GM21526 (cell line): ENCODE data around the gene CCDC127.

Experiments
- ATAC-seq: cut with Tn5 transposase; IDR thresholded peaks from one replicate; pipeline ENCODE4 v1.9.1; 2021; ENCODE audit warnings: moderate library complexity; ENCODE audit not compliant: unreplicated experiment, low FRiP score

CCDC127 gene

DNA sequence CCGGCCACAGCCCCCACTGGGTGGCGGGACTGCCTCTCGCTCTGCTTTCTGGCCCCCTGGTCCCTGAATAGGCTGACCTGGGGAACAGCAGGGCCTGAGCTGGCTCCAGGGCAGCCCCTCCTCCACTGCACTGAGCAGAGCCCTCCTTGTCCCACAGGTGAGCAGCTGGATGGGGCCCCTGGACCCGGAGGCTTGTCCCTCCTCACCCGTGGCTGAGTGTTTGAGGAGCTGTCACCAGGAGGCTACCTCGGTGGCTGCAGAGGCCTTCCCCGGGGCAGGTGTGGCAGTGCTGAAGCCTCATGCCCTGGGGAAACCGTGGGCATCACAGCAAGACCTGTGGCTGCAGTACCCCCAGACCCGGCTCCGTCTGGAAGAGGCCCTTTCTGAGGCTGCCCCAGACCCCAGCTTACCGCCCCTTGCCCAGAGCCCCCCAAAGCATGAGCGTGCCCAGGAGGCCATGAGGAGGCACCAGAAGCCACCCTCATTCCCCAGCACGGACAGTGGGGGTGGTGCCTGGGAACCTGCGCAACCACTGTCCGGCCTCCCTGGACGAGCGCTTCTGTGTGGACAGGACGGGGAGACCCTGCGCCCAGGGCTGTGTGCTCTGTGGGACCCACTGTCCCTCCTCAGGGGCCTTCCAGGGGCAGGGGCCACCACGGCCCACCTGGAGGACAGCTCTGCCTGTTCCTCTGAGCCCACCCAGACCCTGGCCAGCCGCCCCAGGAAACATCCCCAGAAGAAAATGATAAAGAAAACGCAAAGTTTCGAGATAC, 55.2 kb downstream of the CCDC127 start:
- no peak for ATAC-seq

- ATAC-seq = no peak
These were observed 55.8 kb downstream of the CCDC127 start for GRCh38 chr5:162190-162564.

DNA sequence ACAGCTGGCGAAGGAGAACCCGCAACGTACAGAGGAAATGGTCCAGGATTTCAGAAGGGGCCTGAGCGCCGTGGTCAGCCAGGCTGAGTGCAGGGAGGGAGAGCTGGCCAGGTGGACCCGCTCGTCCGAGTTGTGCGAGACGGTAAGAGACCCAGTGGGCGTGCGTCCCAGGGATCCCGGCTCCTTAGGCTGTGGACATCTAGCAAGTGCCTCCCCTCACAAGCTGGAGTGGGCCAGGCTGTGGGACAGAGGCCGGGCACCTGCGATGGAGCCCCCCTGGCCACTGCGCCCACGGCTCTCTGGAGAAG, 56.2 kb downstream of the CCDC127 start:
- ATAC-seq = no peak

DNA sequence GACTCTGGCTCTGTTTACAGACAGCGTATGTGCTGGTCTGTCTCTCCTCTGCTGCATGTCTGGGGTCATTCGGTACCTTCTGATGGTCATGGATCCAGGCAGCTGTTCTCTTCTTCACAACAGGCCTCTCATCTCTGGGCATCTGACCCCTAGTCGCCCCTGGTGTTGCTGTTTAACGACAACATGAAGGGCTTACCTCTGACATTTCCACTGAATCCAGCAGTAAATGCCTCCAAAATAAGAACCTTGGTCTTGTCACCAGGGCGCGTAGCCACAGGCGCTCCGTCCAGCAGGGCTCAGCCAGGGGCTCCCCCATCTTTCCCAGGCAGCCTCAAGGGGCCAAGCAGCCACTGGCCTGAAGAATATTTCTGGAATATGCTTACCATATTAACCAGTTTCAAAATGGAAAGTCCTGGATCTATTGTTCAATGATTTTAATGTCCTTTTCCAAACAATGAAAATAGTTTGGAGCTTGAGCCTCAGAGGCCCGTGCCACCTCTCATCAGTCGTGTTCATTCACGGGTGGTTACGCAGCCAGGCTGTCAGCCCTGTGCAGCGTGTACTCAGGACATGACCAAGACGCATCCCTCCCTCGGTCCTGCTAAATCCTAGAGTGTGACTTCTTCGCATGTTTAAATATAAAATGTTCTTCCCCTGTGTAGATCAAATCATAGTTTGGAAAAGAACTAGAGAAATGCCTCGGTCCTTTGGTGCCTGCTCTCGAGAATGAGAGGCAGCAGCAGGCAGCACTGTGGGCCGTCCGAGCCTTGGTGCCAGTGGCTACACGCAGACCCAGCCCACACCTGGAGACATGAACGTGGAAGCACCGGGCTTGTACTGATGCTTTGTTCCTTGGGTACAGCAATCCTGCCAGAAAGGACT, 56.8 kb downstream of the CCDC127 start:
- ATAC-seq = no peak

DNA sequence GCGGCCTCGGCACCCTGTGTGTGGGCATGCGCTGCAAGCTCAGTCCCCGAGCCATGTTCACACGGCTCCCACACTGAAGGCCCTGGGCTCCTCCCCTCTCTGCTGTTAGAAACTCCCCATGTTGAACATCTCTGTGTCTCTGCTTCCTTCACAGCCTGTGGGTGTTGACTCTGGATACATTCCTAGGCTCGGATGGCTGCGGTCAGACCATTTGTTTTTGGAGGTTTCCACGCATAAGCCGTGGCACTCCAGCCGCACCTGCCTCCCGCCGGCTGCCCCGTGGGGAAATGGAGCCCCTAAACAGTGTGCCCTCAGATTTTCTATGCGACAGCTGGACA, 57.8 kb downstream of the CCDC127 start:
- no peak for ATAC-seq

DNA sequence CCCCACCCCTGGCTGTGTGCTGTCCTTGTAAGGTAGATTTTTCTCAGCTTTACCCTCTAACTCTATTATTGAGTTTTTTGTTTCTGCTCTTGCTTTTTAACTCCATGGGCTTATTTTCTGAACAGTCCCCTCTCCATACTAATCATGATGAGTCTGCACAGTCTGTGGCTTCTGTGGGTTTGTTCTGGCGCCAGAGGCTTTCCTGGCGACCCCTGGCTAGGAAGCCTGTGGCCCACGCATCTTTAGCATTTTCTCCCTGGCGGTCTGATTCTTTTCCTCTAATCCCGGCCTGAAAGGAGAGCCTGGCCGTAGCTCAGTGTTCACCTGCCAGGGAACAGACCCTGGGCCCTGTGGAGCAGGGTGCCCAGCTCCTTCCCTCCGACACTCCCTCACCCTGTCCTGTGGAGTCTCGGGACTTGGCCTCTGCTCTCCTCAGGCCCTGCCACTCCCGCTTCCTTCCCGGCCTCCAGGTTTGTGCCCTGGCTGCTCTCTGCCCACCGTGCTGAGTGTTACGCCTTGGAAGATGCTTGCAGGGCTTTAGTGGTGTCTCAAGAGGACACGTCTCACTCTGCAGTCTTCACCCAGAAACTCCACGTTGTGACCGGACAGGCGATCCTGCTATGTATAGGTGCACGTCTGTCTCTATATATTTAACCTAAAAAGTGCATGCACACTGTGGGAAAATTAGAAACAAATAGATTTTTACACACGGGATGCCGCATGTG, 58.3 kb downstream of the CCDC127 start:
- ATAC-seq = no peak

DNA sequence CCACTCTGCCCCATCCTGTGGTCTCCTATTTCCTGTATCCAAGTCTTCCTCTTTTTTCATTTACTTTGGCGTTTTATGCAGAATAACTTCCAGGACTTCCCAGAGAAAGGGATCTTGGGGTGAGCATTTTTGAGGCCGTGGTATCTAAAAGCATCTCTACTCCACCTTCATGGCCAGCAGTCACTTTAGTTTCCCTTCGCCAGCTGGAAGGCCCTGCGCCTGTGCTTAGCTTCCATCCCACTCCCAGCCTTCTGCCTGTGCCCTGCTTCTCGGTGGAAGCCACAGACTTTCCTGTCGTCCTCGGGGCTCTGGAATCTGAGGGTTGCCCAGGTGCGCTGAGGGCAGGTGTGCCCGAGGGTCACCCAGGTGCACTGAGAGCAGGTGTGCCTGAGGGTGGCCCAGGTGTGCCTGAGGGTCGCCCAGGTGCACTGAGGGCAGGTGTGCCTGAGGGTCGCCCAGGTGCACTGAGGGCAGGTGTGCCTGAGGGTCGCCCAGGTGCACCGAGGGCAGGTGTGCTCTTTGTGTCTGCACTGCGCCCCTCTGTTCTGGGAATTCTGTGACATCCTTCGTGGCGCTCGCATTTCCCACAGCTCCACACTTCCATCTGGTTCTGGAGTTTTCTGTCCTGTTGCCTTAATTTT, 59.0 kb downstream of the CCDC127 start:
- no peak for ATAC-seq

- ATAC-seq = no peak
These were observed 60.2 kb downstream of the CCDC127 start for GRCh38 chr5:157801-158200.

DNA sequence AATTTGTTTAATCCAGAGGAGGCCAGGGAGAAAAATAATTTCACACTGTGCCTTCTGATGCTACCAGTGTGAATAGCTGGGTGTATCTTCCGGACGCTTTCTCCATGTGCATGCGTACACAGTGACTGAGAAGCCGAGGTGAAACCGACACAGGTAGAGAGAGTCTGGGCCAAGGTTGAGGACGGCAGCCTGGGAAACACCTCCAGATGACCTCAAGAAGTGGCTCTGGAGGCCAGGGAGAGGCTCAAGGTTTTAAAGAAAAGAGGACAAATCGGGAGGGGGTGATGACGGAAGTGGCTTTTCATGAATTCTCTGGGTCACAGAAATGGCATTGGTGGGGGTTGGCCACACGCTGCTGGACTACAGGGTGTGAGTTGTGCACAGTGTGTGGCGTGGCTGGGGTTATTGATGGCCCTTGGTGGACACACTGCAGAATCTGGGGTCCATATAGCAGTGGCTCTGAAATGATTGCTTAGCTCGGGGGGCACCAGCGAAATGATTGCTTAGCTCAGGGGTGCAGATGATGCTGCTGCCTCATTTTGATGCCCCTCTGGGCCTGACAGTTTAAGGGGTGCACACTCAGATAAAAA, 60.7 kb downstream of the CCDC127 start:
- no peak for ATAC-seq

DNA sequence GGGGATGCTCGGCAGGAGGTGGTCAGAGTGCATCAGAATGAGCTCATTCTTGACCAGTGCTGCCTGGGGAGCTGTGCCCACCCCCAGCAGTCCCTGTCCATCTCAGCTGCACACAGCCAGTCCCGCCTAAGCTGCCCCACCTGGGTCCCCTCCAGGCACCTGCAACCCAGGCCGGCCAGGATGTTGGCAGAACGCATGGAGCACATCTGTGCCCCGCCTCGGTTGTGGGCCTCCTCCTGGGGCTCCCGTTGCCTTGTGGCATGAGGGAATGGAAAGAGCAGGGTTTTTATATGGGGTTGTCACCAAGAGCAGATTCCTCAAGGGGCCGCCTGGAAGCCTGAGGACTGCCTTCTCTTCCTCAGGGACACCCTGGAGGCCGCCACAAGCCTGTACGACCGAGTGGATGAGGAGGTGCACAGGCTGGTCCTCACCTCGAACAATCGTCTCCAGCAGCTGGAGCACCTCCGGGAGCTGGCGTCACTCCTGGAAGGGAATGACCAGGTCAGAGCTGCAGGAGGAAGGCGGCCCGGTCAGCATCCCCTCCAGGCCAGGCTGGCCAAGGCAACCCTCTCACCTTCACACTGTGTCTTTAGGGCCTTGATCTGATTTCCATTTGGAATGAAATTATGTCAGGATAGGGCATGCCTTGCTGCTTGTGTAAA, 61.4 kb downstream of the CCDC127 start:
- no peak for ATAC-seq

DNA sequence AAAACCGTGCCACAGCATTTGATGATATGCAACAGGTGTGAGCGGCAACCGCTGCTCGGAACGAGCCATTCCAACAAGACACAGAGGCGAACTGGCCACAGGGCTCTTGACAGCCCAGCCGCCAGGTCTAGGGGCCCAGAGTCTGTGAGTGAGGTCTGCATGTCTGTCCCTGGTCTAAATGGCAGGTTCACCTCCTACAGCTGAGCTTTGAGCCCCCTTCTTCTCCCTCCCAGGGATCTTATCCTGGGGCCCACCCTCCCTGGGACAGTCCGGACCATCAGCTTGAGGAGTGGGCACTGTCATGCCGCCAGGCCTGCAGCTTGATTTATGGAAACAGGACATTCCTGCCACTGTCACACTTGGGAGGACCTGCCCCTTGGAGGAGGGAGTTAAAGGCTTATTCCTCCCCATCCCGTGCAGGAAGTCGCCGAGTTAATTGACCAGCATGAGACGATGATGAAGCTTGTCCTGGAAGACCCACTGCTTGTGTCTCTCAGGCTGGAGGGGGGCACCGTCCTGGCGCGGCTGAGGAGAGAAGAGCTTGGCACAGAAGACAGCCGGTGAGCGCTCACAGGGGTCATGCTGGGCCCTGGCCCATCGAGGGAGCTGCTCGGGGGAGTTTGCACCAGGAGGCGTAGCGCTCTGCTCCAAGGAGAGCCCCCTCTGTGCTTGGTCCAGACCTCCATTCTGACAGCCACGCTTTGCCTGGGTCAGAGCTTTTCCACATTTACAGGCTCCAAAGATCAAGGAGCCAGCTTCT, 62.1 kb downstream of the CCDC127 start:
- ATAC-seq = no peak

- no peak for ATAC-seq
These were observed 63.1 kb downstream of the CCDC127 start for GRCh38 chr5:154826-155225.

DNA sequence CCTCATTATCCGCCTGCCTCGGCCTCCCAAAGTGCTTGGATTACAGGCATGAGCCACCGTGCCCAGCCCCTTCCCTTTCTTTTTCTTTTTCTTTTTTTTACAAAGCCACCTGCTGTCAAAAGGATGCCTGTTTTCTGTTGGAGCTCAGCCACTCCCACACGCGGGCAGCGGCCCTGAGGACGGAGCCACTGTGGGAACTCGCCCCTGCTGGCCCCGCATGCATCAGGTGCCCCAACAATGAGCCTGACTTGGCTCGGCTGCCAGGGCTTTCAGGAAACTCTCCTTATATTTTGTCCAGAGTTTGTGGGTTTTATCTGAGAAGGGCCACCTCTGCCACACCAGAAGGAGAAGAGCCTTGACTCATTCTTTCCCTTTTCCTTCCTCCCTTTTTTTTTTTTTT, 63.7 kb downstream of the CCDC127 start:
- ATAC-seq = no peak

DNA sequence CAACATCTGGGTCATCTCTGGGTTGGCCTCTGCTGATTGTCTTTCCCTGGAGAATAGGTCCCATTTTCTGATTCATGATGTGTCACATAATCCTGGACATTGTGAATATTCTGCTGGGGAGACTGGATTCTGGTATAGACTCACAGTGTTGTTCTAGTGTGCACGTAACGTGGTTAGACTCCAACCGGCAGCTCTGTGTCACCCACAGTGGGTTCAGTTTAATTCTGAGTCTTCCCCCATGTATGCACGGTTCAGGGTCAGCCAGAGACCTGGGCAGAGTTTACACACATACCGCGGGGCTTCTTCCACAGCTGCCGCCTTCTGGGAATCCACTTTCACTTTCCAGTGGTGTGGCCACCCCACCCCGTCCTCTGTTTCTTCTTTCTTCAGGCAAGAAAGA, 64.7 kb downstream of the CCDC127 start:
- no peak for ATAC-seq

- no peak for ATAC-seq
These were observed 65.9 kb downstream of the CCDC127 start for GRCh38 chr5:152077-152476.

- ATAC-seq = no peak
These were observed 67.2 kb downstream of the CCDC127 start for GRCh38 chr5:150746-151145.

DNA sequence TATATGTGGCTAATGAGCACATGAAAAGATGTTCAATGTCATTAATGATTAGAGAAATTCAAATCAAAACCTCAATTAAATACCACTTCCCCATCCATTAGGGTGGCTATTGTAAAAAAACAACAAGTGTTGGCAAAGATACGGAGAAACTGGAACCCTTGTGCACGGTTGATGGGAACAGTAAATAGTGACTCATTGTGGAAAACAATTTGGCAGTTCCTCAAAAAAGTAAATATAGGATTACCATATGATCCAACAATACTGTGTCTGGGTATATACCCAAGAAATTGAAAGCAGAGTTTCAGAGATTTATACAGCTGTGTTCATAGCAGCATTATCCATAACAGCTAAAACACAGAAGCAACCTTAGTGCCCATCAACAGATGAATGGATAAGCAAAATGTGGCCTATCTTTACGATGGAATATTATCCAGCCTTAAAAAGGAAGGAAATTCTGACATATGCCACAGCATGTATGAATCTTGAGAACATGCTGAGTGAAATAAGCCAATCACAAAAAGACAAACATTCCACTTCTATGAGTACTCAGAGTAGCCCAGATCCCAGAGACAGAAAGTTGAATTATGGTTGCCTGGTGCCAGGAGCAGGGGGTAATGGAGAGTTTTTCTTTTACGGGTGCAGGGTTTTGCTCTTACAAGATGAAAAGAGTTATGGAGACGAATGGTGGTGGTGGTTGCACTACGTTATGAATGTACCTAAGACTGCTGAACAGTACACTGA, 68.0 kb downstream of the CCDC127 start:
- ATAC-seq = no peak

DNA sequence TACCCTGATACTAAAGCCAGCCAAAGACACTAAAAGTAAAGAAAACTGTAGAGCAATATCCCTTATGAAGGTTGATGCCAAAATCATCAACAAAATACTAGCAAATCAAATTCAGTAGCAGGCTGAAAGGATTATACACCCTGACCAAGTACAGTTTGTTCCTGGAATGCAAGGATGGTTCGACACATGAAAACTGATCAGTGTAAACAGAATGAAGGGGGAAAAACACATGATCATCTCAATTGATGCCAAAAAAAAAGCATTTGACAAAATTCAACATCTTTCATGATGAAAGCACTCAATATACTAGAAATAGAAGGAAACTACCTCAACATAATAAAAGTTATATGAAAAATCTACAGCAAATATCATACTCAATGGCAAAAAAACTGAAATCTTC, 70.2 kb downstream of the CCDC127 start:
- no peak for ATAC-seq
